Measurements from ENCODE around the gene CTSE. TPM values are rescaled to one million over a fixed set of nuclear protein-coding genes. Genes with fewer than 3 reads are reported as not detected.

CTSE gene
- total and polyA plus RNA-seq, 2 of the 8 experiments (the other 6 are each of a cell fraction or from before 2014, with no cell fraction given), result 0.03 TPM; not detected in 1

DNA sequence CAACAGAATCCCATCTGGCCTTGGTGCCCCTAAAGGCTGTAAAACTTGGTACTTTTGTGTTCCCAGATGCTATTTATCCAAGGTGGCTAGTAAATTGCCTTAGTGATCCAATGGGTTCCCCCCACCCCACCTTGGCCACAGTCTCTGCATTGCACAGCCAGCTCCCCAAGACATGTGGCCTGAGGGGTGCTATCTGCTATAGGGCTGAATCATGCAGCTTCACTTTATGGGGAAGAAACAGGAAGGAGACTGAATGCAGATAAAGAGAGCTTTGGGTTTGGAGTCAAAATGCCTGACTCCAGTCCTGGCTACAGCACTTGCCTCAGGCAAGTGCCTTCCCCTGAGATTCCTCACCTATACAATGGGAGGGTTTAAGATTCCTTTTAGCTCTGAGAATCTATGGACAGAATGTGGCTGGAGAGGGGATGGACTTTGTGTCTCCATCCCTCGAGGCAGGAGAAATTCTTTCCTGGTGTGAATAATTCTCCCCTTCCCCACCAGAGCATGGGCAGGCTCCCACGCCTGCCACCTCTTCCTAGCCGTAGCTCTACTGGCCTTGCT, 35.7 kb upstream of the CTSE start:
- Histone ChIP-seq H3K79me2 (ENCODE audit: control insufficient read depth in 1 of 2, insufficient read depth in 2 of 2, low read length in 2 of 2) (no peaks in the 10 kb centered on the region), H3K4me2 (ENCODE audit: insufficient read depth in 1 of 2, low read depth in 2 of 2, low read length in 2 of 2) (no peak overlapping the region), H2BK5ac (ENCODE audit: low read depth, low read length) (no peak overlapping the region), H2BK20ac (ENCODE audit: low read length) (no peak overlapping the region), H2BK12ac (ENCODE audit: low read depth, low read length) (no peak overlapping the region), H2BK15ac (ENCODE audit: low read length) (no peak overlapping the region), H3K79me1 (ENCODE audit: low read depth, low read length) (no peaks in the 10 kb centered on the region), H3K18ac (ENCODE audit: extremely low read depth, low read length) (no peak overlapping the region), H4K5ac (ENCODE audit: insufficient read length, low read depth, low read length) (no peak overlapping the region), H4K8ac (ENCODE audit: extremely low read depth, insufficient read depth, low read length) (no peak overlapping the region), H2AFZ (ENCODE audit: low read length) (no peak overlapping the region), H3K14ac (ENCODE audit: insufficient read length) (no peak overlapping the region), H3K9me3 (ENCODE audit: insufficient read depth in 2 of 2, low read depth in 1 of 2, low read length in 1 of 2) (peaks cover 8 to 12% of the 10 kb centered on the region in 2 experiments; a peak in 3 of 4 replicates), H3K4me1 (replicated peaks in 1 of 4; ENCODE audit: control insufficient read depth in 3 of 4, insufficient read depth in 4 of 4, low read length in 3 of 4) (no peaks in the 10 kb centered on the region), H4K20me1 (replicated peaks in 1 of 2; ENCODE audit: control insufficient read depth in 1 of 2, insufficient read depth in 2 of 2, low read length in 2 of 2) (no peaks in the 10 kb centered on the region), H2BK120ac (replicated peaks; ENCODE audit: low read depth, low read length) (no peak overlapping the region), H3K56ac (replicated peaks; ENCODE audit: insufficient read length, low read depth, low read length) (no peak overlapping the region), H3K27ac (ENCODE audit: low read depth, low read length) (no peak overlapping the region), H3K27me3 (replicated peaks in 1 of 4; ENCODE audit: control insufficient read depth in 3 of 4, extremely low read depth in 1 of 4, insufficient read depth in 3 of 4, low read length in 3 of 4) (no peaks in the 10 kb centered on the region), H3K23me2 (ENCODE audit: low read depth, low read length) (no peaks in the 10 kb centered on the region), H4K91ac (replicated peaks; ENCODE audit: insufficient read length, low read length) (no peak overlapping the region), H2AK5ac (ENCODE audit: low read depth, low read length) (no peak overlapping the region), H3K4me3 (ENCODE audit: extremely low read depth in 1 of 4, insufficient read depth in 2 of 4, low read depth in 3 of 4, low read length in 4 of 4) (no peak overlapping the region), H3K4ac (replicated peaks; ENCODE audit: insufficient read length, low read depth, low read length) (no peak overlapping the region), H3K23ac (ENCODE audit: insufficient read length) (no peak overlapping the region), H3K9ac (replicated peaks in 1 of 4; ENCODE audit: extremely low read depth in 1 of 4, low read depth in 3 of 4, low read length in 3 of 4) (no peak overlapping the region), H3K36me3 (ENCODE audit: control insufficient read depth in 2 of 4, insufficient read depth in 4 of 4, low read length in 3 of 4) (no peaks in the 10 kb centered on the region)
- ChIA-PET CTCF (ENCODE audit: partially characterized antibody) (interaction anchor here (0.7 to 2.5 kb wide), 4 partner anchors 22 to 824 kb away, joined by 3 to 13 read pairs (median 4); no protein-coding TSS in a partner anchor), POLR2A (ENCODE audit: partially characterized antibody) (no interaction called here)
- no peak for FAIRE-seq
- WGBS, 2 experiments (ENCODE audit: extremely low coverage in 1 of 2, insufficient coverage in 1 of 2, insufficient read length in 1 of 2, insufficient replicate concordance in 2 of 2, low coverage in 1 of 2, low lambda C conversion rate in 2 of 2, missing lambda C conversion rate in 1 of 2), result 77% methylated on average over 3 of the region's 3 CpGs; no CpG with 5 or more reads in 1 of the 2 experiments
- no peak for DNase-seq (ENCODE audit: low read depth in 1 of 2, low spot score in 2 of 2)
- TF ChIP-seq EP300 (IDR thresholded peaks at IDR 0.05; ENCODE audit: borderline replicate concordance in 1 of 2, low read depth in 2 of 2, low read length in 2 of 2), result no peak
- no peak for TF ChIP-seq KDM1A (IDR thresholded peaks at IDR 0.05; ENCODE audit: borderline replicate concordance, low read length)
- TF ChIP-seq YY1 (IDR thresholded peaks at IDR 0.05; ENCODE audit: low read depth, low read length), result no peak
- TF ChIP-seq EZH2 (IDR thresholded peaks at IDR 0.05; ENCODE audit: low read depth, low read length, severe bottlenecking), result no peak
- TF ChIP-seq CEBPB (IDR thresholded peaks at IDR 0.05; ENCODE audit: low read depth, low read length), result no peak
- no peak for TF ChIP-seq JUN (IDR thresholded peaks at IDR 0.05; ENCODE audit: low read depth, low read length)
- TF ChIP-seq RBBP5 (IDR thresholded peaks at IDR 0.05; ENCODE audit: borderline replicate concordance, low read depth, low read length), result no peak
- TF ChIP-seq, protein P1, sequence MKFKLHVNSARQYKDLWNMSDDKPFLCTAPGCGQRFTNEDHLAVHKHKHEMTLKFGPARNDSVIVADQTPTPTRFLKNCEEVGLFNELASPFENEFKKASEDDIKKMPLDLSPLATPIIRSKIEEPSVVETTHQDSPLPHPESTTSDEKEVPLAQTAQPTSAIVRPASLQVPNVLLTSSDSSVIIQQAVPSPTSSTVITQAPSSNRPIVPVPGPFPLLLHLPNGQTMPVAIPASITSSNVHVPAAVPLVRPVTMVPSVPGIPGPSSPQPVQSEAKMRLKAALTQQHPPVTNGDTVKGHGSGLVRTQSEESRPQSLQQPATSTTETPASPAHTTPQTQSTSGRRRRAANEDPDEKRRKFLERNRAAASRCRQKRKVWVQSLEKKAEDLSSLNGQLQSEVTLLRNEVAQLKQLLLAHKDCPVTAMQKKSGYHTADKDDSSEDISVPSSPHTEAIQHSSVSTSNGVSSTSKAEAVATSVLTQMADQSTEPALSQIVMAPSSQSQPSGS (IDR thresholded peaks at IDR 0.05; ENCODE audit: low read length), result no peak
- TF ChIP-seq CHD1 (IDR thresholded peaks at IDR 0.05; ENCODE audit: low read depth, low read length), result no peak
- TF ChIP-seq SP1 (IDR thresholded peaks at IDR 0.05; ENCODE audit: low read depth, low read length), result no peak
- TF ChIP-seq GTF2F1 (IDR thresholded peaks at IDR 0.05; ENCODE audit: borderline replicate concordance, low read depth, low read length), result no peak
- TF ChIP-seq, protein P2, sequence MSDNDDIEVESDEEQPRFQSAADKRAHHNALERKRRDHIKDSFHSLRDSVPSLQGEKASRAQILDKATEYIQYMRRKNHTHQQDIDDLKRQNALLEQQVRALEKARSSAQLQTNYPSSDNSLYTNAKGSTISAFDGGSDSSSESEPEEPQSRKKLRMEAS (IDR thresholded peaks at IDR 0.05), result no peak

Data from H1 (cell line).